Right lobe of liver (tissue), 4 donors: ENCODE measurements around the gene HLA-DPB1.

Experiments used
- CTCF ChIP-seq, 4 donors: fragments of 200-600 bp in 3 of 4; fragments of 450-650 bp in 1 of 4; IDR thresholded peaks; one replicate each; pipeline versions ENCODE4 v1.5.1 to v1.8.0; 2016 to 2022; ENCODE audit warnings: antibody characterized with exemption in 4 of 4, mild to moderate bottlenecking in 2 of 4
- POLR2A ChIP-seq: fragments of 450-650 bp; IDR thresholded peaks from one replicate; pipeline ENCODE4 v1.6.1; 2017; ENCODE audit warnings: antibody characterized with exemption, mild to moderate bottlenecking
- donor health status: DM: no; HTN: no; CAD: no.
- donor health status: DM: no; HTN: no; CAD: no.
- donor health status: DM: no; HTN: yes; CAD: no.

GRCh38 chr6:33065312-33065711 lies 10.5 kb upstream of the HLA-DPB1 start:
- TF ChIP-seq CTCF (IDR thresholded peaks at IDR 0.05), result no peak
- no peak for TF ChIP-seq POLR2A
